Right lobe of liver (tissue), 4 donors: ENCODE measurements around the gene GPS2.
A peak's percentile ranks its signal among the peaks of the same experiment; 100 is the strongest.

Experiments
- CTCF ChIP-seq, 4 donors: fragments of 200-600 bp in 3 of 4; fragments of 450-650 bp in 1 of 4; IDR thresholded peaks; one replicate each; pipeline versions ENCODE4 v1.5.1 to v1.8.0; 2016 to 2022; ENCODE audit warnings: antibody characterized with exemption in 4 of 4, mild to moderate bottlenecking in 2 of 4
- POLR2A ChIP-seq: fragments of 450-650 bp; IDR thresholded peaks from one replicate; pipeline ENCODE4 v1.6.1; 2017; ENCODE audit warnings: antibody characterized with exemption, mild to moderate bottlenecking
- donor health status: DM: no; HTN: no; CAD: no.
- donor health status: DM: no; HTN: no; CAD: no.
- donor health status: DM: no; HTN: yes; CAD: no.

GRCh38 chr17:7308625-7309433, 6.3 kb downstream of the GPS2 start:
- TF ChIP-seq CTCF (IDR thresholded peaks at IDR 0.05), result no peak
- TF ChIP-seq POLR2A, result peak; percentile 42
